Fibroblast of skin of scalp (primary cell): ENCODE results near the gene PTCHD1.

Source experiments
- DNase-seq: peaks from one replicate; pipeline ENCODE4 v3.0.0-alpha.2; 2013

Gene PTCHD1

DNA sequence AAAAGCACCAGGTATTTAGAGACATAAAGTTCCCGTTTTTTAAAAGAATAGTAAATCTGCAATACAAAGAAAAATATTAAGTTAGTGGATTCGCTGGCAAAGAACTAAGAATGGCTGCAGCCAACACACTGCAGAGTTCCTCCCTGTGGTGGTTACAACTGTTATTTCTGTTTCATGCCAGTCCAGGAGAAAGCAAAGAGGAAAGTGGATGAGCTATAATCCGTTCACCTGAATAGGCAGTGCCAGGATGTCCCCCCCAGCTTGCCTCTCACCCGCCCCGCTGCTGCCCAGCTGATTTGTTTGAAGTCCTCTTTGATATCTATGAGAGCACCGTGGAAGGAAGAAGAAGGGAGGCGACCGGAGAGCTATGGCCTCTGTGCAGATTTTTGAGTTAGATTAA lies 63.9 kb downstream of the PTCHD1 start:
- no peak for DNase-seq

DNA sequence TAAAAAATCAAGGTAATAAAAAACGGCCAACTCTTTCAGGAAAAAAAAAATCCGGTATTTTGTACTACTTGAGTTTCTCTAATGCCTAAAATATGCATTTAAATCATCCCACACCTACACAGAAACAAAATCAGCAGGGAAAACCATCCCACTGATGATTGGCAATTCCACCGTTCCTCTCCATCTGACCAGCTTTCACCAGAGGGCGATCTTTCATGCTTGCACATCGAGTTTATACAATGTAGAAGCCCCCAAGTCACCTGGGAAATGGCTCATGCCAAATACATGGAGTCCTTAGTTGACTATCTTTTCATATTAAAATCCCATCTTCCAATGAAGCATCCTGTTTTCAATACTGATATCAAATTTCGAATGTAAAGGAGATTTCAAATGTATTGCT lies 69.2 kb downstream of the PTCHD1 start:
- DNase-seq = no peak

DNA sequence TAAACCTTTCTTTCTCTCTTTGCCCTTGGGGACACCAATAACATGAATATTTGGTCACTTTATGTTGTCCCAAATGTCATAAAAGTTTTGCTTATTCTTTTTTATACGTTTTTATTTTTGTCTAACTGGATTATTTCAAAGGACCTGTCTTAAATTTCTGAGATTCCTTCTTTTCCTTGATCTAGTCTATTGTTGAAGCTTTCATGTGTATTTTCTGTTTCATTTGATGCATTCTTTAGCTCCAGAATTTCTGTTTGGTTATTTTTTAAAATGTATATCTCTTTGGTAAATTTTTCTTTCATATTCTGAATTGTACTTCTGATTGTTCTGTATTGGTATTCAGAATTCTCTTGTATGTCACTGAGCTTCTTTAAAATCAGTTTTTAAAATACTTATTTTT lies 88.3 kb downstream of the PTCHD1 start:
- DNase-seq = no peak

DNA sequence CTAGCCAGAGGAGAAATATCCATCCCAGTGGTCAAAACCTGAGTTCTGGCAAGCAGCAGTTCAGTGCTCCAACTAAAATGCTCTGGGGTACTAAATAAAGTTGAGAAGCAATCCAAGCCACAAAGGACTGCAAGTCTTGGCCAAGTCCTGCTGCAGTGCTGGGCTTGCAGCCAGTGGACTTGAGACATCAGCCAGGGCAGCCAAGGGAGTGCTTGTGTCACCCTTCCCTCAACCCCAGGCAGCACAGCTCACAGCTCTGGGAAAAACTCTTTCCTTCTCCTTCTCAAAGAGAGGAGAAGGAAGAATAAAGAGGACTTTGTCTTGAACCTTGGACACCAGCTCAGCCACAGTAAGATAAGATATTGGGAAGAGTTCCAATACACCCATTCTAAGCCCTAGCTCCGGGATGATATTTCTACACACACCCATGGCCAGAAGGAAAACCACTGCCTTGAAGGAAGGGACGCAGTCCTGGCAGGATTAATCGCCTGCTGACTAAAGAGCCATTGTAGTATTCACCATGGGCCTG lies 99.8 kb downstream of the PTCHD1 start:
- peak; percentile 51 for DNase-seq

DNA sequence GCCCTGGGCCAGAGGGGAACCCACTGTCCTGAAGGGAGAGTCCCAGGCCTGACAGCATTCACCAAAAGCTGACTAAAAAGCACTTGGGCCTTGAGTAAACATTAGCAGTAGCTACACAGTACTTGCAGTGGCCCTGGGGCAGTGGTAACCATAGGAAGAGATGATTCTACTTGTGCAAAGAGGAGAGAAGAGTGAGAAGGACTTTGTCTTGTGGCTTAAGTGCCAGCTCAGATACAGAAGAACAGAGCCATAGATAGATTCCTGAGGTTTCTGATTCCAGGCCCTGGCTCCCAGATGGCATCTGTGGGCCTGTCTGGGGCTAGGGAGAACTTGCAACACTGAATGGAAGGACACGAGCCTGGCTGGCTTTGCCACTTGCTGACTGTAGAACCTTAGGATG lies 100.5 kb downstream of the PTCHD1 start:
- DNase-seq = no peak

DNA sequence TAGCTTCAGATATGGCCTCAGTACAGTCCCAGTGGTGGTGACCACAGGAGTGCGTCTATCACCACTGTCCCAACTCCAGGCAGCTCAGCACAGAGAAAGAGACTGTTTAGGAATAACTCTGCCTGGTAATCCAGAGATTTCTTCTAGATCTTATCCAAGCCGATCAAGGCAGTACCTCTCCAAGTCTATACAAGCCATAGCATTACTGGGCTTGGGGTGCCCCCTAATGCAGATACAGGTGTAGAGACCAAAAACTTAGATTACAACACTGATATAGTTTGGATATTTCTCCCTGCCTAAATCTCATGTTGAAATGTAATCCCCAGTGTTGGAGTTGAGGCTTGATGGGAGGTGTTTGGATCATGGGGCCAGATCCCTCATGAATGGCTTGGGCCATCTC lies 100.9 kb downstream of the PTCHD1 start:
- peak; percentile 1 for DNase-seq

DNA sequence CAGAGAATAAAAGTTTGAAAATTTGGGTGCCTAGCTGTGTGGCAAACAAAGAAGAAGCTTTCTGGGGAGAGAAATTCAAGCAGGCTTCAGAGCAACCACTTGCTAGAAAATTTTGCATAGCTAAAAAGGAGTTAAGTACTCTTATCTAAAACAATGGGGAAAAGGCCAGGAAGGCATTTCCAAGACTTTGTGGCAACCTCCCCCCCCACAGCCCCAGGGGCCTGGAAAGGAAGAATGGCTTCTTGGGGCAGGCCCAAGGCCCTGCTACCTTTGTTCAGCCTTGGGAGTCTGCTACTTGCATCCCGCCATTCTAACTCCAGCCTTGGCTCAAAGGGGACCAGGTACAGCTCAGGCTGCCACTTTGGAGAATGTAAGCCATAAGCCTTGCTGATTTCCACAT lies 102.2 kb downstream of the PTCHD1 start:
- no peak for DNase-seq

DNA sequence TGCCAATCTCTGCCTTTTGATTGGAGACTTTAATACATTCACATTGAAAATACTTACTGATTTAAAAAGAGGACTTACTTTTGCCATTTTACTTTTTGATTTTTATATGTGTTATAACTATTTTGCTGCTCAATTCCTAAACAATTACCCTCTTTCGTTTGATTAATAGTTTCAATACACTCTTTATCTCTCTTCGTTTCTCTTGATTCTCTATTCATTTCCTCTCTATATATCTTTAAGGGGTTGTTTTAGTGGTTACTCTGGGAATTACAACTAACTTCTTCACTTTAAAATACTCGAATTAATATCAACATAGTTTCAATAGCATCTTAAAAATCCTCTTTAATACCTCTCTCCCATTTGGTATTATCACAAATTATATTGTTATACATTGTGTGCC lies 116.6 kb downstream of the PTCHD1 start:
- no peak for DNase-seq
